Neural cell (in vitro differentiated cells): ENCODE measurements around the gene CD300LG.
"Not testable (repeated sequence)": the region's sequence is repeated elsewhere in the genome, so short reads cannot be mapped to it uniquely, and the experiment has no call there.

Experiments used
- CTCF ChIP-seq: fragments of 450-650 bp; IDR thresholded peaks from 2 replicates; pipeline ENCODE4 v1.5.1; 2014; ENCODE audit warnings: antibody characterized with exemption, mild to moderate bottlenecking, moderate library complexity; ENCODE audit not compliant: poor library complexity, severe bottlenecking
- EP300 ChIP-seq: fragments of 450-650 bp; conservative IDR thresholded peaks from 2 replicates; pipeline ENCODE4 v1.6.1; 2014; ENCODE audit warnings: antibody characterized with exemption, mild to moderate bottlenecking, moderate library complexity; ENCODE audit not compliant: poor library complexity, severe bottlenecking
- EZH2 ChIP-seq: fragments of 200-600, 300-800 bp; shearing (Covaris generic), sonication (generic); IDR thresholded peaks from 2 replicates; pipeline ENCODE4 v1.6.1; 2014; ENCODE audit warnings: antibody characterized with exemption, low read length, borderline replicate concordance, mild to moderate bottlenecking; ENCODE audit not compliant: insufficient read depth, poor library complexity, severe bottlenecking
- MXI1 ChIP-seq: fragments of 450-650 bp; conservative IDR thresholded peaks from 2 replicates; pipeline ENCODE4 v1.6.1; 2014; ENCODE audit warnings: antibody characterized with exemption, mild to moderate bottlenecking; ENCODE audit not compliant: poor library complexity, severe bottlenecking
- POLR2AphosphoS5 ChIP-seq: IDR thresholded peaks from 2 replicates; pipeline ENCODE4 v1.6.1; 2012
- RAD21 ChIP-seq: fragments of 450-650 bp; conservative IDR thresholded peaks from 2 replicates; pipeline ENCODE4 v1.6.1; 2014; ENCODE audit warnings: antibody characterized with exemption, mild to moderate bottlenecking, moderate library complexity
- SMC3 ChIP-seq: fragments of 450-650 bp; conservative IDR thresholded peaks from 2 replicates; pipeline ENCODE4 v1.6.1; 2014; ENCODE audit warnings: antibody characterized with exemption, mild to moderate bottlenecking, moderate library complexity; ENCODE audit not compliant: poor library complexity
- TAF1 ChIP-seq: IDR thresholded peaks from 2 replicates; pipeline ENCODE4 v1.6.1; 2012; ENCODE audit warnings: low read depth
- TF ChIP-seq, protein P1 (sequence below): IDR thresholded peaks from 2 replicates; pipeline ENCODE4 v1.6.1; 2012; ENCODE audit warnings: borderline replicate concordance

GRCh38 chr17:43894494-43894893, 47.5 kb downstream of the CD300LG start:
- TF ChIP-seq POLR2AphosphoS5, CTCF, TAF1, RAD21, EP300, EZH2, SMC3, MXI1: not testable (repeated sequence)
- TF ChIP-seq, protein P1, sequence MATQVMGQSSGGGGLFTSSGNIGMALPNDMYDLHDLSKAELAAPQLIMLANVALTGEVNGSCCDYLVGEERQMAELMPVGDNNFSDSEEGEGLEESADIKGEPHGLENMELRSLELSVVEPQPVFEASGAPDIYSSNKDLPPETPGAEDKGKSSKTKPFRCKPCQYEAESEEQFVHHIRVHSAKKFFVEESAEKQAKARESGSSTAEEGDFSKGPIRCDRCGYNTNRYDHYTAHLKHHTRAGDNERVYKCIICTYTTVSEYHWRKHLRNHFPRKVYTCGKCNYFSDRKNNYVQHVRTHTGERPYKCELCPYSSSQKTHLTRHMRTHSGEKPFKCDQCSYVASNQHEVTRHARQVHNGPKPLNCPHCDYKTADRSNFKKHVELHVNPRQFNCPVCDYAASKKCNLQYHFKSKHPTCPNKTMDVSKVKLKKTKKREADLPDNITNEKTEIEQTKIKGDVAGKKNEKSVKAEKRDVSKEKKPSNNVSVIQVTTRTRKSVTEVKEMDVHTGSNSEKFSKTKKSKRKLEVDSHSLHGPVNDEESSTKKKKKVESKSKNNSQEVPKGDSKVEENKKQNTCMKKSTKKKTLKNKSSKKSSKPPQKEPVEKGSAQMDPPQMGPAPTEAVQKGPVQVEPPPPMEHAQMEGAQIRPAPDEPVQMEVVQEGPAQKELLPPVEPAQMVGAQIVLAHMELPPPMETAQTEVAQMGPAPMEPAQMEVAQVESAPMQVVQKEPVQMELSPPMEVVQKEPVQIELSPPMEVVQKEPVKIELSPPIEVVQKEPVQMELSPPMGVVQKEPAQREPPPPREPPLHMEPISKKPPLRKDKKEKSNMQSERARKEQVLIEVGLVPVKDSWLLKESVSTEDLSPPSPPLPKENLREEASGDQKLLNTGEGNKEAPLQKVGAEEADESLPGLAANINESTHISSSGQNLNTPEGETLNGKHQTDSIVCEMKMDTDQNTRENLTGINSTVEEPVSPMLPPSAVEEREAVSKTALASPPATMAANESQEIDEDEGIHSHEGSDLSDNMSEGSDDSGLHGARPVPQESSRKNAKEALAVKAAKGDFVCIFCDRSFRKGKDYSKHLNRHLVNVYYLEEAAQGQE, result not testable (repeated sequence)
